Measurements from ENCODE around the gene PKD2.
"Not testable (repeated sequence)": the region's sequence is repeated elsewhere in the genome, so short reads cannot be mapped to it uniquely, and the experiment has no call there.

PKD2 gene

GRCh38 chr4:88119943-88120342 is 112.5 kb downstream of the PKD2 start:
- no peak for DNase-seq

- DNase-seq = not testable (repeated sequence)
Observed at GRCh38 chr4:88122260-88122659, 114.8 kb downstream of the PKD2 start.

Measured in T-helper 1 cell (primary cell).